Neutrophil (primary cell): ENCODE measurements around the gene FZD10.

Experiments
- H3K27ac ChIP-seq: fragments of 200-600 bp; sonication (generic); 2 replicates; pipeline ENCODE4 v1.5.1; 2016; ENCODE audit warnings: mild to moderate bottlenecking, moderate library complexity
- H3K27me3 ChIP-seq: fragments of 200-600 bp; sonication (generic); 2 replicates; pipeline ENCODE4 v1.6.0; 2016; ENCODE audit warnings: mild to moderate bottlenecking
- H3K36me3 ChIP-seq: fragments of 200-600 bp; sonication (generic); 2 replicates; pipeline ENCODE4 v1.5.1; 2017
- H3K4me1 ChIP-seq, 2 experiments: fragments of 200-600 bp in 1 of 2; sonication (generic) in 1 of 2; 1 replicate in 1 of 2; 2 replicates in 1 of 2; pipeline versions ENCODE4 v1.5.1 to v1.6.1; 2013 to 2016; ENCODE audit warnings: low read depth in 1 of 2, low read length in 1 of 2, mild to moderate bottlenecking in 1 of 2, moderate library complexity in 1 of 2; ENCODE audit not compliant: control insufficient read depth in 1 of 2, insufficient read depth in 1 of 2
- H3K4me3 ChIP-seq, 2 experiments: fragments of 200-600 bp in 1 of 2; sonication (generic) in 1 of 2; 1 replicate in 1 of 2; 2 replicates in 1 of 2; pipeline ENCODE4 v1.5.1; 2013 to 2016; ENCODE audit warnings: low read depth in 1 of 2, low read length in 1 of 2, mild to moderate bottlenecking in 1 of 2, moderate library complexity in 1 of 2
- H3K9me3 ChIP-seq: fragments of 200-600 bp; sonication (generic); 2 replicates; pipeline ENCODE4 v1.5.1; 2016
- CTCF ChIP-seq: fragments of 200-600 bp; sonication (generic); IDR thresholded peaks from 2 replicates; pipeline ENCODE4 v1.5.1; 2016; ENCODE audit warnings: antibody characterized with exemption

The FZD10 gene

GRCh38 chr12:130132831-130133511 is 29.3 kb upstream of the FZD10 start:
- no peaks in the 10 kb centered on the region for H3K36me3 ChIP-seq
- H3K4me3 ChIP-seq, result no peak overlapping the region
- TF ChIP-seq CTCF, result no peak
- H3K9me3 ChIP-seq, result no peaks in the 10 kb centered on the region
- H3K4me1 ChIP-seq, result no peaks in the 10 kb centered on the region
- H3K27ac ChIP-seq, result no peak overlapping the region
- H3K27me3 ChIP-seq, result peaks cover 6% of the 10 kb centered on the region

GRCh38 chr12:130133851-130134562 is 28.3 kb upstream of the FZD10 start:
- Histone ChIP-seq H3K27me3 (peaks cover 6% of the 10 kb centered on the region), H3K4me1 (no peaks in the 10 kb centered on the region), H3K9me3 (no peaks in the 10 kb centered on the region), H3K36me3 (no peaks in the 10 kb centered on the region), H3K27ac (no peak overlapping the region), H3K4me3 (no peak overlapping the region)
- no peak for TF ChIP-seq CTCF

GRCh38 chr12:130134563-130134915 is 27.7 kb upstream of the FZD10 start:
- H3K4me1 ChIP-seq, result no peaks in the 10 kb centered on the region
- no peaks in the 10 kb centered on the region for H3K36me3 ChIP-seq
- no peak overlapping the region for H3K4me3 ChIP-seq
- no peak overlapping the region for H3K27ac ChIP-seq
- no peak for TF ChIP-seq CTCF
- H3K27me3 ChIP-seq, result peaks cover 6% of the 10 kb centered on the region
- no peaks in the 10 kb centered on the region for H3K9me3 ChIP-seq

- H3K9me3 ChIP-seq, result no peaks in the 10 kb centered on the region
- peaks cover 6% of the 10 kb centered on the region for H3K27me3 ChIP-seq
- no peak overlapping the region for H3K27ac ChIP-seq
- H3K4me3 ChIP-seq, result no peak overlapping the region
- TF ChIP-seq CTCF, result no peak
- H3K4me1 ChIP-seq, result no peaks in the 10 kb centered on the region
- H3K36me3 ChIP-seq, result no peaks in the 10 kb centered on the region
Measured at GRCh38 chr12:130136509-130137039, 25.7 kb upstream of the FZD10 start.

- H3K9me3 ChIP-seq, result no peaks in the 10 kb centered on the region
- H3K4me1 ChIP-seq, result no peaks in the 10 kb centered on the region
- no peaks in the 10 kb centered on the region for H3K36me3 ChIP-seq
- no peak overlapping the region for H3K27ac ChIP-seq
- H3K4me3 ChIP-seq, result no peak overlapping the region
- no peak for TF ChIP-seq CTCF
- peaks cover 6% of the 10 kb centered on the region for H3K27me3 ChIP-seq
Measured at GRCh38 chr12:130137040-130138018, 24.9 kb upstream of the FZD10 start.
